Measurements from ENCODE around the gene COLEC11.

DNA sequence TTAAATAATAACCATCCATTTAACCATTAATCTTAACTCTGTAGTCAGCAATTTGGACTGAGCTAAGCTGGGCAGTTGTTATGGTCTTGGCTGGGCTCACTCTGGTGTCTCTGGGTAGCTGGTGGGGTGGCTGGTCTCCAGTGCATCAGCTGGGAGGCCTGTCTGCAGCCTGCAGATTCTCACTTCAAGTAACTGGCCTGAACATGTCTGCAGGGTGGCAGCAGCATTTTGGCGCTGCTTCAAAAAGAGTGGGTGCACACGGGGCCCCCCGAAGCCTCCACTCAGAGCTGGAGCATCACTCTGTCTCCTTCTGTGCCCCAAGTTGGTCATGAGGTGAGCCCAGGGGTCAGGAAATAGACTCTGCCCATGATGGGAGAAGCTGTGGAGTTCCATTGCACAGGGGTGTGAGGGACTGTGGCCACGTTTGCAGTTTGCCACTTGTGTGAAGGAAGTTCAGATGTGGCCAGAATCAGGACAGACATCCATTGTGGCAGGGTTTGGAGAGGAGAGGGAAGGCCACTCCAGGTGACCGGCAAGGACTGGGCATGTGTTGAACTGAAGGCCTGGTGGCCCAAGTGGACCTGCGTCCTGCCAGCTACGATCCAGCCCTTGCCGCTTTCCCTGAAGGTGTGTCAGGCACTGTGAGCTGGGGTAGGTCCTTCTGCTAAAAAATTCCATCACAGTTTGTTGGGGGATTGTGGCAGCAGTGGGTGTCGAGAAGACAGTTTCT, 58.1 kb downstream of the COLEC11 start:
- TF ChIP-seq, protein P1, sequence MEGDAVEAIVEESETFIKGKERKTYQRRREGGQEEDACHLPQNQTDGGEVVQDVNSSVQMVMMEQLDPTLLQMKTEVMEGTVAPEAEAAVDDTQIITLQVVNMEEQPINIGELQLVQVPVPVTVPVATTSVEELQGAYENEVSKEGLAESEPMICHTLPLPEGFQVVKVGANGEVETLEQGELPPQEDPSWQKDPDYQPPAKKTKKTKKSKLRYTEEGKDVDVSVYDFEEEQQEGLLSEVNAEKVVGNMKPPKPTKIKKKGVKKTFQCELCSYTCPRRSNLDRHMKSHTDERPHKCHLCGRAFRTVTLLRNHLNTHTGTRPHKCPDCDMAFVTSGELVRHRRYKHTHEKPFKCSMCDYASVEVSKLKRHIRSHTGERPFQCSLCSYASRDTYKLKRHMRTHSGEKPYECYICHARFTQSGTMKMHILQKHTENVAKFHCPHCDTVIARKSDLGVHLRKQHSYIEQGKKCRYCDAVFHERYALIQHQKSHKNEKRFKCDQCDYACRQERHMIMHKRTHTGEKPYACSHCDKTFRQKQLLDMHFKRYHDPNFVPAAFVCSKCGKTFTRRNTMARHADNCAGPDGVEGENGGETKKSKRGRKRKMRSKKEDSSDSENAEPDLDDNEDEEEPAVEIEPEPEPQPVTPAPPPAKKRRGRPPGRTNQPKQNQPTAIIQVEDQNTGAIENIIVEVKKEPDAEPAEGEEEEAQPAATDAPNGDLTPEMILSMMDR (IDR thresholded peaks at IDR 0.05; ENCODE audit: poor library complexity), result no peak
- no peak for TF ChIP-seq EZH2 (IDR thresholded peaks at IDR 0.05; ENCODE audit: borderline replicate concordance)
- TF ChIP-seq EZH2phosphoT487 (IDR thresholded peaks at IDR 0.05; ENCODE audit: low read depth, severe bottlenecking, unreplicated experiment), result no peak

All from hepatocyte (in vitro differentiated cells).